ENCODE data around the gene TCAP.

Gene TCAP

GRCh38 chr17:39679521-39680192 is 14.5 kb downstream of the TCAP start:
- DNase-seq = no peak
- Histone ChIP-seq H3K14ac (ENCODE audit: low read length) (no peak overlapping the region), H4K8ac (ENCODE audit: low read depth, low read length) (no peak overlapping the region), H2BK120ac (ENCODE audit: insufficient read depth, low read length, poor library complexity) (no peak overlapping the region), H3K27me3 (ENCODE audit: insufficient read depth, low read length) (no peaks in the 10 kb centered on the region), H2AK5ac (ENCODE audit: low read length) (no peak overlapping the region), H4K91ac (ENCODE audit: low read depth, low read length) (no peak overlapping the region), H3K9me3 (ENCODE audit: insufficient read depth, low read depth, low read length) (peaks cover 2% of the 10 kb centered on the region), H3K4me2 (ENCODE audit: low read length) (no peak overlapping the region), H3K79me1 (ENCODE audit: low read length) (peaks cover 3% of the 10 kb centered on the region), H2AFZ (ENCODE audit: insufficient read depth, low read length, poor library complexity) (no peak overlapping the region), H3K18ac (ENCODE audit: low read length) (no peak overlapping the region), H4K12ac (ENCODE audit: low read depth, low read length) (peak overlapping the region; percentile 65), H3K4ac (ENCODE audit: low read depth, low read length) (no peak overlapping the region), H3K23ac (ENCODE audit: low read length) (no peak overlapping the region), H2BK12ac (ENCODE audit: low read length) (no peak overlapping the region), H3K27ac (ENCODE audit: low read depth, low read length) (no peak overlapping the region), H2BK5ac (ENCODE audit: low read depth, low read length, poor library complexity) (no peak overlapping the region), H3K36me3 (ENCODE audit: control insufficient read depth in 1 of 2, insufficient read depth in 2 of 2, low read length in 2 of 2) (no peaks in the 10 kb centered on the region), H3K9ac (ENCODE audit: low read length) (no peak overlapping the region), H3K4me3 (ENCODE audit: low read depth, low read length) (no peak overlapping the region), H3K4me1 (ENCODE audit: control insufficient read depth in 1 of 2, insufficient read depth in 2 of 2, low read length in 2 of 2) (peaks cover 9 to 11% of the 10 kb centered on the region in 2 experiments), H3K79me2 (ENCODE audit: control insufficient read depth, insufficient read depth, low read length, poor library complexity) (no peaks in the 10 kb centered on the region)
- WGBS (ENCODE audit: extremely low coverage, insufficient coverage, insufficient read length) = no CpG with 5 or more reads among the region's 12 CpGs

- no peak overlapping the region for H2BK120ac ChIP-seq (ENCODE audit: insufficient read depth, low read length, poor library complexity)
- H3K9ac ChIP-seq (ENCODE audit: low read length) = no peak overlapping the region
- WGBS (ENCODE audit: extremely low coverage, insufficient coverage, insufficient read length) = no CpG with 5 or more reads among the region's 9 CpGs
- no peak overlapping the region for H3K4me3 ChIP-seq (ENCODE audit: low read depth, low read length)
- H3K36me3 ChIP-seq (ENCODE audit: control insufficient read depth in 1 of 2, insufficient read depth in 2 of 2, low read length in 2 of 2) = no peaks in the 10 kb centered on the region
- no peak overlapping the region for H4K8ac ChIP-seq (ENCODE audit: low read depth, low read length)
- H2AFZ ChIP-seq (ENCODE audit: insufficient read depth, low read length, poor library complexity) = no peak overlapping the region
- no peak overlapping the region for H3K14ac ChIP-seq (ENCODE audit: low read length)
- no peak overlapping the region for H2BK5ac ChIP-seq (ENCODE audit: low read depth, low read length, poor library complexity)
- no peaks in the 10 kb centered on the region for H3K9me3 ChIP-seq (ENCODE audit: insufficient read depth, low read depth, low read length)
- H2BK12ac ChIP-seq (ENCODE audit: low read length) = no peak overlapping the region
- H3K4ac ChIP-seq (ENCODE audit: low read depth, low read length) = no peak overlapping the region
- no peaks in the 10 kb centered on the region for H3K27me3 ChIP-seq (ENCODE audit: insufficient read depth, low read length)
- no peak overlapping the region for H4K91ac ChIP-seq (ENCODE audit: low read depth, low read length)
- H3K4me1 ChIP-seq (ENCODE audit: control insufficient read depth in 1 of 2, insufficient read depth in 2 of 2, low read length in 2 of 2) = peaks cover under 1% of the 10 kb centered on the region in 2 experiments
- no peak overlapping the region for H4K12ac ChIP-seq (ENCODE audit: low read depth, low read length)
- H3K79me1 ChIP-seq (ENCODE audit: low read length) = peaks cover 7% of the 10 kb centered on the region
- H3K79me2 ChIP-seq (ENCODE audit: control insufficient read depth, insufficient read depth, low read length, poor library complexity) = peaks cover 5% of the 10 kb centered on the region
- H2AK5ac ChIP-seq (ENCODE audit: low read length) = no peak overlapping the region
- no peak overlapping the region for H3K23ac ChIP-seq (ENCODE audit: low read length)
- H3K27ac ChIP-seq (ENCODE audit: low read depth, low read length) = no peak overlapping the region
- no peak overlapping the region for H3K4me2 ChIP-seq (ENCODE audit: low read length)
- no peak overlapping the region for H3K18ac ChIP-seq (ENCODE audit: low read length)
- DNase-seq = no peak
These were observed 18.3 kb downstream of the TCAP start for GRCh38 chr17:39683295-39683939.

GRCh38 chr17:39684369-39685192 is 19.4 kb downstream of the TCAP start:
- H3K27ac ChIP-seq (ENCODE audit: low read depth, low read length) = no peak overlapping the region
- no peak overlapping the region for H3K14ac ChIP-seq (ENCODE audit: low read length)
- no peak overlapping the region for H2BK120ac ChIP-seq (ENCODE audit: insufficient read depth, low read length, poor library complexity)
- DNase-seq = no peak
- no peak overlapping the region for H2AK5ac ChIP-seq (ENCODE audit: low read length)
- no peak overlapping the region for H4K91ac ChIP-seq (ENCODE audit: low read depth, low read length)
- no peak overlapping the region for H3K18ac ChIP-seq (ENCODE audit: low read length)
- H3K9ac ChIP-seq (ENCODE audit: low read length) = no peak overlapping the region
- H2BK5ac ChIP-seq (ENCODE audit: low read depth, low read length, poor library complexity) = no peak overlapping the region
- H3K23ac ChIP-seq (ENCODE audit: low read length) = no peak overlapping the region
- no peak overlapping the region for H3K4me3 ChIP-seq (ENCODE audit: low read depth, low read length)
- WGBS (ENCODE audit: extremely low coverage, insufficient coverage, insufficient read length) = no CpG with 5 or more reads among the region's 12 CpGs
- H4K8ac ChIP-seq (ENCODE audit: low read depth, low read length) = no peak overlapping the region
- H3K9me3 ChIP-seq (ENCODE audit: insufficient read depth, low read depth, low read length) = no peaks in the 10 kb centered on the region
- H3K79me2 ChIP-seq (ENCODE audit: control insufficient read depth, insufficient read depth, low read length, poor library complexity) = peaks cover 5% of the 10 kb centered on the region
- no peaks in the 10 kb centered on the region for H3K36me3 ChIP-seq (ENCODE audit: control insufficient read depth in 1 of 2, insufficient read depth in 2 of 2, low read length in 2 of 2)
- H4K12ac ChIP-seq (ENCODE audit: low read depth, low read length) = no peak overlapping the region
- H3K4me2 ChIP-seq (ENCODE audit: low read length) = no peak overlapping the region
- H3K4ac ChIP-seq (ENCODE audit: low read depth, low read length) = no peak overlapping the region
- H2BK12ac ChIP-seq (ENCODE audit: low read length) = no peak overlapping the region
- no peak overlapping the region for H2AFZ ChIP-seq (ENCODE audit: insufficient read depth, low read length, poor library complexity)
- H3K79me1 ChIP-seq (ENCODE audit: low read length) = peaks cover 7% of the 10 kb centered on the region
- no peaks in the 10 kb centered on the region for H3K27me3 ChIP-seq (ENCODE audit: insufficient read depth, low read length)
- peaks cover 3 to 5% of the 10 kb centered on the region in 2 experiments for H3K4me1 ChIP-seq (ENCODE audit: control insufficient read depth in 1 of 2, insufficient read depth in 2 of 2, low read length in 2 of 2)

- Histone ChIP-seq H3K14ac (ENCODE audit: low read length) (no peak overlapping the region), H3K4me2 (ENCODE audit: low read length) (peak overlapping the region; percentile 42), H4K12ac (ENCODE audit: low read depth, low read length) (no peak overlapping the region), H2AFZ (ENCODE audit: insufficient read depth, low read length, poor library complexity) (peak overlapping the region; percentile 10), H3K27me3 (ENCODE audit: insufficient read depth, low read length) (no peaks in the 10 kb centered on the region), H3K79me2 (ENCODE audit: control insufficient read depth, insufficient read depth, low read length, poor library complexity) (peaks cover 5% of the 10 kb centered on the region), H2BK12ac (ENCODE audit: low read length) (no peak overlapping the region), H3K4ac (ENCODE audit: low read depth, low read length) (no peak overlapping the region), H4K8ac (ENCODE audit: low read depth, low read length) (peak overlapping the region; percentile 97), H3K27ac (ENCODE audit: low read depth, low read length) (no peak overlapping the region), H3K23ac (ENCODE audit: low read length) (no peak overlapping the region), H3K36me3 (ENCODE audit: control insufficient read depth in 1 of 2, insufficient read depth in 2 of 2, low read length in 2 of 2) (no peaks in the 10 kb centered on the region), H3K79me1 (ENCODE audit: low read length) (peaks cover 7% of the 10 kb centered on the region), H3K4me3 (ENCODE audit: low read depth, low read length) (no peak overlapping the region), H2BK5ac (ENCODE audit: low read depth, low read length, poor library complexity) (no peak overlapping the region), H4K91ac (ENCODE audit: low read depth, low read length) (no peak overlapping the region), H3K9ac (ENCODE audit: low read length) (no peak overlapping the region), H3K4me1 (ENCODE audit: control insufficient read depth in 1 of 2, insufficient read depth in 2 of 2, low read length in 2 of 2) (peaks cover 3 to 5% of the 10 kb centered on the region in 2 experiments), H2AK5ac (ENCODE audit: low read length) (no peak overlapping the region), H2BK120ac (ENCODE audit: insufficient read depth, low read length, poor library complexity) (no peak overlapping the region), H3K18ac (ENCODE audit: low read length) (no peak overlapping the region), H3K9me3 (ENCODE audit: insufficient read depth, low read depth, low read length) (no peaks in the 10 kb centered on the region)
- WGBS (ENCODE audit: extremely low coverage, insufficient coverage, insufficient read length) = no CpG with 5 or more reads among the region's 6 CpGs
- peak in 1 of 2 donors; percentile 74 for DNase-seq
These were observed 22.0 kb downstream of the TCAP start for GRCh38 chr17:39687101-39687545.
